Measurements from ENCODE around the gene NAPSA.

The NAPSA gene

DNA sequence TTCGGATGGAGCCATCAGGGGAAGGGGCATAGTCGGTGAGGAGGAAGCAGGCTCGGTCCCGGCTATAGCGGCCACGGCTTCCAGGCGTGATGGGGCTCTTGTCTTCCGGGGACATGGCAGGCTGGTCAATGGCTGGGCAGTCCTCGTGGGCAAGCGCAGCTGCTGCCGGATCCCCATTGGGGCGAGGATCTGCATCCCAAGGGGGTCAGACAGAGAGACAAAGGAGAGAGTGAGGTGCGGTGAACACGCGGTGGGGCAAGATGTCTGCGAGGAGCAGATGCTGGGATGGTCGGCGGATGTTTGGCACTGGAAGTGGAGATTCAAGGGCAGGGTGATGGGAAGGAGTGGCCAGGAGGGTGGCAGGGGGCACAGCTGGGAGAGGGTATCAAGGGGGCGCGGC is 44.8 kb downstream of the NAPSA start:
- H3K9me2 ChIP-seq (replicated peaks; ENCODE audit: control insufficient read depth, low read length) = no peaks in the 10 kb centered on the region
- TF ChIP-seq EZH2phosphoT487 (IDR thresholded peaks at IDR 0.05; ENCODE audit: borderline replicate concordance, low read length) = no peak
- no peak for TF ChIP-seq CTCF (IDR thresholded peaks at IDR 0.05; ENCODE audit: low read depth, low read length, poor library complexity, severe bottlenecking)
- H3K4me1 ChIP-seq (ENCODE audit: control insufficient read depth, low read length) = peaks cover 16% of the 10 kb centered on the region
- no peak overlapping the region for H3K4me3 ChIP-seq (ENCODE audit: low read length)
- no peaks in the 10 kb centered on the region for H3K36me3 ChIP-seq (ENCODE audit: control insufficient read depth, low read length)
- peaks cover 5% of the 10 kb centered on the region; the same call in 1 of the 2 replicates for H4K20me1 ChIP-seq (ENCODE audit: control insufficient read depth, insufficient read depth, low read depth, low read length)
- no peaks in the 10 kb centered on the region for H3K9me3 ChIP-seq (ENCODE audit: control insufficient read depth, insufficient read depth, low read length)
- H3K27ac ChIP-seq (ENCODE audit: low read depth, low read length) = no peak overlapping the region
- peaks cover 5% of the 10 kb centered on the region; the same call in 1 of the 2 replicates for H3K27me3 ChIP-seq (ENCODE audit: control insufficient read depth, low read length)
- H3F3A ChIP-seq (ENCODE audit: control insufficient read depth, insufficient read depth) = no peaks in the 10 kb centered on the region
- no peak overlapping the region for H3K4me2 ChIP-seq (ENCODE audit: low read length)
- no peaks in the 10 kb centered on the region for H3K79me2 ChIP-seq (ENCODE audit: control insufficient read depth, low read length)

GRCh38 chr19:50320051-50320450 is 45.4 kb downstream of the NAPSA start:
- Histone ChIP-seq H3K4me2 (ENCODE audit: low read length) (no peak overlapping the region), H3K9me2 (replicated peaks; ENCODE audit: control insufficient read depth, low read length) (no peaks in the 10 kb centered on the region), H3K9me3 (ENCODE audit: control insufficient read depth, insufficient read depth, low read length) (no peaks in the 10 kb centered on the region), H4K20me1 (ENCODE audit: control insufficient read depth, insufficient read depth, low read depth, low read length) (peaks cover 5% of the 10 kb centered on the region; the same call in 1 of the 2 replicates), H3K27ac (ENCODE audit: low read depth, low read length) (no peak overlapping the region), H3K4me1 (ENCODE audit: control insufficient read depth, low read length) (peaks cover 11% of the 10 kb centered on the region), H3K79me2 (ENCODE audit: control insufficient read depth, low read length) (no peaks in the 10 kb centered on the region), H3K4me3 (ENCODE audit: low read length) (no peak overlapping the region), H3F3A (ENCODE audit: control insufficient read depth, insufficient read depth) (no peaks in the 10 kb centered on the region), H3K27me3 (ENCODE audit: control insufficient read depth, low read length) (peaks cover 8% of the 10 kb centered on the region), H3K36me3 (ENCODE audit: control insufficient read depth, low read length) (no peaks in the 10 kb centered on the region)
- no peak for TF ChIP-seq CTCF (IDR thresholded peaks at IDR 0.05; ENCODE audit: low read depth, low read length, poor library complexity, severe bottlenecking)
- TF ChIP-seq EZH2phosphoT487 (IDR thresholded peaks at IDR 0.05; ENCODE audit: borderline replicate concordance, low read length) = no peak

GRCh38 chr19:50319156-50319555 is 46.3 kb downstream of the NAPSA start:
- Histone ChIP-seq H4K20me1 (ENCODE audit: control insufficient read depth, insufficient read depth, low read depth, low read length) (no peaks in the 10 kb centered on the region), H3K36me3 (ENCODE audit: control insufficient read depth, low read length) (no peaks in the 10 kb centered on the region), H3K79me2 (ENCODE audit: control insufficient read depth, low read length) (no peaks in the 10 kb centered on the region), H3K27ac (ENCODE audit: low read depth, low read length) (no peak overlapping the region), H3K4me3 (ENCODE audit: low read length) (no peak overlapping the region), H3K9me2 (replicated peaks; ENCODE audit: control insufficient read depth, low read length) (no peaks in the 10 kb centered on the region), H3K9me3 (ENCODE audit: control insufficient read depth, insufficient read depth, low read length) (no peaks in the 10 kb centered on the region), H3K4me1 (ENCODE audit: control insufficient read depth, low read length) (peaks cover 10% of the 10 kb centered on the region), H3K27me3 (ENCODE audit: control insufficient read depth, low read length) (peaks cover 16% of the 10 kb centered on the region), H3K4me2 (ENCODE audit: low read length) (no peak overlapping the region), H3F3A (ENCODE audit: control insufficient read depth, insufficient read depth) (no peaks in the 10 kb centered on the region)
- TF ChIP-seq CTCF (IDR thresholded peaks at IDR 0.05; ENCODE audit: low read depth, low read length, poor library complexity, severe bottlenecking) = no peak
- TF ChIP-seq EZH2phosphoT487 (IDR thresholded peaks at IDR 0.05; ENCODE audit: borderline replicate concordance, low read length) = no peak

All from DOHH2 (cell line).